Subcutaneous adipose tissue (tissue), 4 donors: ENCODE measurements around the gene TMEM86B. TPM values are rescaled to one million over a fixed set of nuclear protein-coding genes. Genes with fewer than 3 reads are reported as not detected.

Source experiments
- CTCF ChIP-seq: fragments of 450-650 bp; IDR thresholded peaks from one replicate; pipeline ENCODE4 v1.5.1; 2016; ENCODE audit warnings: low read depth, mild to moderate bottlenecking, control low read depth, antibody characterized with exemption, moderate library complexity
- total RNA-seq, 4 donors: library from RNA; depleted of rRNA; stranded (reverse); fragments of >200 nt; gene quantifications; one replicate each; pipeline ENCODE4 v1.1.0, GENCODE V29; 2016

TMEM86B gene, protein sequence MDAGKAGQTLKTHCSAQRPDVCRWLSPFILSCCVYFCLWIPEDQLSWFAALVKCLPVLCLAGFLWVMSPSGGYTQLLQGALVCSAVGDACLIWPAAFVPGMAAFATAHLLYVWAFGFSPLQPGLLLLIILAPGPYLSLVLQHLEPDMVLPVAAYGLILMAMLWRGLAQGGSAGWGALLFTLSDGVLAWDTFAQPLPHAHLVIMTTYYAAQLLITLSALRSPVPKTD
- total RNA-seq, result 1 to 10 TPM in 1 of 4 donors, under 1 TPM in 1, not detected in 2; 0.22 to 2.3 TPM

DNA sequence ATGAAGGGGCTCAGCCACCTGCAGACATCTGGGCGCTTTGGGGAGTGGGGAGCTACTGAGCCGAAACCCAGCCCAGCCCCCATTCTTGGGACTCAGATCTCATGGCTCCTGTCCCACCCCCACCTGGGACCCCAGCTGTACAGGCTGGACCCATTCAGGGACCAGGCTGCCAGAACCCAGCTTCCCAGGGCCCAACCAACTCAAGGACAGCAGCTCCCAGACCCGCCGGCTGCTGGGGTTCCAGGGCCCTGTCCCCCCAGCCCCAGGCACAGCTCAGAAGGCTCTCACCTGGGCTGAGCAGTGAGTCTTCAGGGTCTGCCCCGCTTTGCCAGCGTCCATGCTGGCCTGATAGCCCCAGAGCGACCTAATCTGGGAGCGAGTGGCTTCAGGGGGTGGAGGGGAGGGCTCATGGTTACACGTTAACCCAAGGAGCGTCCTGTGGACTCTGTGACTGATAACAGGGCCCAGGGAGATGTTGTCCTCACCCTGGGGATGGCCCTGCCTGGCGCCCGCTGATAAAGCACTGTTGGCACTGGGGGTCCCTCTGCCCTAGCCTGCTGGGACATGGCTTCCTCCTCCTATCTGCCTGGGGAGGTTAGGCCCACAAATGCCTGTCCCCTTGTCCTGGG, at the start of gene TMEM86B:
Gene TMEM86B, minus strand, starts transcription at position 361 of the 629 bp plus-strand sequence. Its CDS starts 22 bp downstream, at position 339.
- no peak for TF ChIP-seq CTCF

- TF ChIP-seq CTCF, result no peak
These were observed 48.9 kb upstream of the TMEM86B start for GRCh38 chr19:55277494-55277893.

- TF ChIP-seq CTCF, result no peak
These were observed 48.3 kb upstream of the TMEM86B start for GRCh38 chr19:55276720-55277430.

DNA sequence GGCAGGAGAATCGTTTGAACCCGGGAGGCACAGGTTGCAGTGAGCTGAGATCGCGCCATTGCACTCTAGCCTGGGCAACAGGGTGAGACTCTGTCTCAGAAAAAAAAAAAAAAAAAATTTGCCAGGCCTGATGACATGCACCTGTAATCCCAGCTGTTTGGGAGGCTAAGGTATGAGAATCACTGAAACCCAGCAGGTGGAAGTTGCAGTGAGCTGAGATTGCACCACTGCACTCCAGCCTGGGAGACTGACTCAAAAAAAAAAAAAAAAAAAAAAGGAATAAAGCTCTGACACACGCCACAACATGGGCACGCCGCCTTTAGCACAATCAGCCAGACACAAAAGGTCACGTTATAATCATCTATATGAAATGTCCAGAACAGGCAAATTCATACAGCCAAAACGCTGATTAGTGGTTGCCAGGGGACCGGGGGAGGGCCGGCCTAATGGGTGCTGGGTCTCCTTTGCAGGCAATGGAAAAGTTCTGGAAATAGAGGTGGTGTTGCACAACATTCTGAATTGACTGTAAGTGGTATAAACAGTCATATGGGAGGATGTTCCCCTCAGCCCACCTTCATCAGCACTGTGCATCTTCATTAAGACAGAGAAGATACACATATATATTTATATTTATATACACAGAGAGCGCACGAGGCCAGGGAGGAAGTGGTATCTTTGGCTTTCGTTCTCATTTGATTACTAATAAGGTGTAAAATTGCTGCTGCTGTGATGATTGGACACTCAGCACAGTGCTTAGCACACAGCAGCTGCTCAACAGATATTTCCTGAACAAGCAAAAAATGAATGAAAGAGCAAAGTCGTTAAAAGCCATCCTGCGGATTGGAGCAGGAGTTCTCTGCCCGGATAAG, 47.5 kb upstream of the TMEM86B start:
- no peak for TF ChIP-seq CTCF

- TF ChIP-seq CTCF, result no peak
These were observed 45.6 kb upstream of the TMEM86B start for GRCh38 chr19:55273978-55274707.

GRCh38 chr19:55272142-55272541, 43.6 kb upstream of the TMEM86B start:
- TF ChIP-seq CTCF, result no peak
